ENCODE data around the gene KCNK4. TPM values are rescaled to one million over a fixed set of nuclear protein-coding genes. Genes with fewer than 3 reads are reported as not detected.
A peak's percentile ranks its signal among the peaks of the same experiment; 100 is the strongest.

The KCNK4 gene
- total and polyA plus RNA-seq, 2 of the 13 experiments (the other 11 are each of a cell fraction or from before 2014, with no cell fraction given): not detected

- no peak; the same call in 1 of the 2 replicates for TF ChIP-seq TFDP1 (CRISPR knock-in tag; IDR thresholded peaks at IDR 0.05; ENCODE audit: borderline replicate concordance)
- no peak for TF ChIP-seq HBP1 (CRISPR knock-in tag; IDR thresholded peaks at IDR 0.05; ENCODE audit: low read depth)
- TF ChIP-seq GLI4 (CRISPR knock-in tag; IDR thresholded peaks at IDR 0.05; ENCODE audit: borderline replicate concordance): no peak; the same call in 1 of the 2 replicates
- TF ChIP-seq ZNF569 (CRISPR knock-in tag; IDR thresholded peaks at IDR 0.05; ENCODE audit: borderline replicate concordance): no peak
- no peak; the same call in 1 of the 2 replicates for TF ChIP-seq DR1 (CRISPR knock-in tag; IDR thresholded peaks at IDR 0.05)
- TF ChIP-seq NFE2L1 (CRISPR knock-in tag; IDR thresholded peaks at IDR 0.05; ENCODE audit: borderline replicate concordance): no peak
- TF ChIP-seq ETS1 (CRISPR knock-in tag; IDR thresholded peaks at IDR 0.05): 0 out of 2 replicates have a peak, but pooled peaks have one; percentile 21
- TF ChIP-seq RCOR2 (CRISPR knock-in tag; IDR thresholded peaks at IDR 0.05): no peak
- TF ChIP-seq ZNF549 (CRISPR knock-in tag; IDR thresholded peaks at IDR 0.05): no peak
- TF ChIP-seq HINFP (CRISPR knock-in tag; IDR thresholded peaks at IDR 0.05; ENCODE audit: low read depth): 0 out of 2 replicates have a peak, but pooled peaks have one; percentile 41
- TF ChIP-seq ZKSCAN1 (IDR thresholded peaks at IDR 0.05; ENCODE audit: low read length): no peak
- TF ChIP-seq HCFC1 (IDR thresholded peaks at IDR 0.05; ENCODE audit: low read depth, low read length): peak; percentile 83
- peak; percentile 19 for TF ChIP-seq ZNF407 (CRISPR knock-in tag; IDR thresholded peaks at IDR 0.05; ENCODE audit: not compliant biosample characterization)
- TF ChIP-seq NR2C2 (CRISPR knock-in tag; IDR thresholded peaks at IDR 0.05; ENCODE audit: borderline replicate concordance): peak; percentile 40; the same call in 1 of the 2 replicates
Measured at GRCh38 chr11:64246871-64247728, 44.0 kb upstream of the KCNK4 start, which contains the start of gene PPP1R14B (continued).

Measured in HepG2 (cell line).